ENCODE results near the gene NBEAL2.

The NBEAL2 gene

DNA sequence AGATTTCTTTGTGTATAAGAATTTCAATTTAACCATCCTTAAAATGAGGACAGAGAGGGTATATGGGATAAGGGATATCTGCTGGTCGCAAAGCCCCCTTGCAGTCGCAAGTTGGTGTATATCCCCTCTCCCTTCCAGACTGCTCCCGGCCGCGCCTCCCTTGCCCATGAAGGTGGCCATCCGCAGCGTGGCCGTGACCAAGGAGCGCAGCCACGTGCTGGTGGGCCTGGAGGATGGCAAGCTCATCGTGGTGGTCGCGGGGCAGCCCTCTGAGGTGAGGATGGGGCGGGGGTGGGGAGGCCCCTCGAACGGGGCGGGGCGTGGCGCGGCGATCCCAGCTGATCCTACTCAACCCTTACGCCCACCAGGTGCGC is 29.4 kb downstream of the NBEAL2 start:
- Histone ChIP-seq H3K4me1 (peaks cover 15 to 73% (median 58%) of the 10 kb centered on the region in 10 experiments), H3K9ac (peak overlapping the region; percentile 79 to 89 (median 87); a peak in 20 of 22 replicates), H3K9me3 (replicated peaks in 1 of 11) (no peaks in the 10 kb centered on the region), H3K36me3 (peaks cover 41 to 67% (median 59%) of the 10 kb centered on the region in 11 experiments), H4K20me1 (peaks cover 0 to 49% (median 0%) of the 10 kb centered on the region in 11 experiments; a peak in 8 of 22 replicates), H3K27me3 (no peaks in the 10 kb centered on the region), H3K4me3 (peak overlapping the region; percentile 48 to 68 (median 58); a peak in 19 of 20 replicates), H3K27ac (peak overlapping the region in 7 of 11 experiments; percentile 88 to 96 (median 94); a peak in 11 of 22 replicates), H3K4me2 (peak overlapping the region; percentile 84 to 98 (median 92))
- TF ChIP-seq Cebpa-rat (IDR thresholded peaks at IDR 0.05) = no peak

DNA sequence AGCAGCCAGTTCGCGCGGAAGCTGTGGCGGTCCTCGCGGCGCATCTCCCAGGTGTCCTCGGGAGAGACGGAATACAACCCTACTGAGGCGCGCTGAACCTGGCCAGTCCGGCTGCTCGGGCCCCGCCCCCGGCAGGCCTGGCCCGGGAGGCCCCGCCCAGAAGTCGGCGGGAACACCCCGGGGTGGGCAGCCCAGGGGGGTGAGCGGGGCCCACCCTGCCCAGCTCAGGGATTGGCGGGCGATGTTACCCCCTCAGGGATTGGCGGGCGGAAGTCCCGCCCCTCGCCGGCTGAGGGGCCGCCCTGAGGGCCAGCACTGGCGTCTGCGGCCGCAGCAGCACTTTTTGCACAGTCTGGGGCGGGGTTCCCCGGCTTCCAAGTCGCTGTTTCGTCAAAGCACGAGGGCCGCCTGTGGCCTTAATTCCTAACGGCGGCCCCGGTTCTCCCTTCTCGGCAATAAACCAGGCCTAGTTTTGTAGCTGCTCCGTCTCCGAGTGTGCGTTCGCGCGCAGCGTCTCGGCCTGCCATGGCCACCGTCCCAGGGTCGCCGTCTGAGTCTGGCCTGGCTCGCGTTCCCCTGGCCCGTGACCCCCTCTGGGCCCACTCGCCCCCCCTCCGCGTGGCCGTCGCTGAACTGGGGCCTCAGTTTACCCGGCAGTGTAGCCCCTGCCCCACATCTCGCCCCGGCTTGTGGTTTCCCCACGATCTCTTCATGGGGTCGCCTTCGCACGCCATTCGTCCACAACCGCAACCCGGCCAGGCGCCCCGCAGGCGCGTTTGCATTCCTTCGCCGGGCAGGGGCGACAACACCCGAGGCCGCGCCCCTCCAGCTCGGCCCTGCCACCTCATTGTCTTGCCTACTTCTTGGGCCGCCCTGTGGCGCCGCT is 30.0 kb downstream of the NBEAL2 start:
- Histone ChIP-seq H3K27me3 (no peaks in the 10 kb centered on the region), H3K27ac (peak overlapping the region; percentile 34 to 96 (median 92); a peak in 21 of 22 replicates), H3K36me3 (peaks cover 41 to 67% (median 59%) of the 10 kb centered on the region in 11 experiments), H3K9me3 (replicated peaks in 1 of 11) (no peaks in the 10 kb centered on the region), H3K4me3 (peak overlapping the region; percentile 48 to 68 (median 58)), H4K20me1 (peaks cover 0 to 43% (median 0%) of the 10 kb centered on the region in 11 experiments; a peak in 8 of 22 replicates), H3K4me2 (peak overlapping the region; percentile 84 to 98 (median 92)), H3K4me1 (peaks cover 15 to 79% (median 64%) of the 10 kb centered on the region in 10 experiments), H3K9ac (peak overlapping the region; percentile 79 to 89 (median 87))
- no peak for TF ChIP-seq Cebpa-rat (IDR thresholded peaks at IDR 0.05)

DNA sequence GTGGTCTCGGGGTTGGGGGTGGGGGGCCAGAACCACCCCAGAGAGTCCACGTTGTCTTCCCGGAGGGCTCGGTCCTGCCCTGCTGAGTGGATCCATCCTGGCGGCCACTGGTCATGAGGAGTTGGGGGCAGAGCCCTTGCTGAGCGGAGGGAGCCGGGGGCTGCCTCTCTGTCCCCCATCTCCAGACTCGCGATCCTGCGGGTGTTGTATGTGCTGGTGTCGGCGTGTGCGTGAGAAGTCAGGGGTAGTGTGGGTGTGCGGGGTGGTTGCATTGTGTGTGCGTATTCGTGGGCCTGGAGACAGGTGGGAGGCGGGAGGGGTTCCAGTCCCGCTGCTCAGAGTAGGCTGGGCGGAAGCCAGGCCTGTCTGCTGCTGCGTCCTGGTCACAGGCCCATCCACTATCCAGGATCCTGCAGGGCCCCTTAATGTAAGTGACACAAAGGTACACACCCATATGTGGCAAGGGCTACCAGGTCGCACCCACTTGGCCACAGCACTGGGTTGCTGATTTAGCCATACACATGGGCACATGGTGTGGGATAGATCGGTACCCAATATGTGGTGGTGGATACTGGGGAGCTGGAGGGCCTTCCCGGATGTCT is 30.7 kb downstream of the NBEAL2 start:
- Histone ChIP-seq H3K9me3 (replicated peaks in 1 of 11) (no peaks in the 10 kb centered on the region), H4K20me1 (peaks cover 0 to 36% (median 0%) of the 10 kb centered on the region in 11 experiments; a peak in 8 of 22 replicates), H3K9ac (peak overlapping the region; percentile 79 to 89 (median 87)), H3K27me3 (no peaks in the 10 kb centered on the region), H3K36me3 (peaks cover 34 to 65% (median 59%) of the 10 kb centered on the region in 11 experiments), H3K4me2 (peak overlapping the region; percentile 84 to 98 (median 92)), H3K4me3 (peak overlapping the region; percentile 48 to 68 (median 58); a peak in 19 of 20 replicates), H3K27ac (peak overlapping the region; percentile 34 to 96 (median 92); a peak in 21 of 22 replicates), H3K4me1 (peaks cover 15 to 87% (median 71%) of the 10 kb centered on the region in 10 experiments)
- TF ChIP-seq Cebpa-rat (IDR thresholded peaks at IDR 0.05) = no peak

- no peak for TF ChIP-seq Cebpa-rat (IDR thresholded peaks at IDR 0.05)
- Histone ChIP-seq H3K9me3 (replicated peaks in 1 of 11) (no peaks in the 10 kb centered on the region), H3K9ac (peak overlapping the region in 6 of 11 experiments; percentile 14 to 56 (median 34); a peak in 7 of 22 replicates), H3K36me3 (peaks cover 32 to 62% (median 56%) of the 10 kb centered on the region in 11 experiments), H3K27ac (peak overlapping the region in 8 of 11 experiments; percentile 88 to 96 (median 93); a peak in 15 of 22 replicates), H3K4me2 (peak overlapping the region in 10 of 11 experiments; percentile 9 to 98 (median 92); a peak in 20 of 22 replicates), H4K20me1 (peaks cover 0 to 29% (median 0%) of the 10 kb centered on the region in 11 experiments; a peak in 8 of 22 replicates), H3K4me3 (no peak overlapping the region), H3K4me1 (peaks cover 15 to 94% (median 78%) of the 10 kb centered on the region in 10 experiments), H3K27me3 (no peaks in the 10 kb centered on the region)
Measured at GRCh38 chr3:47010910-47011309, 31.4 kb downstream of the NBEAL2 start.

- Histone ChIP-seq H3K4me3 (no peak overlapping the region), H3K9me3 (replicated peaks in 1 of 11) (no peaks in the 10 kb centered on the region), H3K9ac (peak overlapping the region in 6 of 11 experiments; percentile 4 to 56 (median 34); a peak in 7 of 22 replicates), H3K27me3 (no peaks in the 10 kb centered on the region), H3K4me2 (peak overlapping the region in 10 of 11 experiments; percentile 9 to 98 (median 92); a peak in 18 of 22 replicates), H3K36me3 (peaks cover 31 to 62% (median 51%) of the 10 kb centered on the region in 11 experiments), H4K20me1 (peaks cover 0 to 32% (median 4%) of the 10 kb centered on the region in 11 experiments; a peak in 9 of 22 replicates), H3K4me1 (peaks cover 20 to 98% (median 83%) of the 10 kb centered on the region in 10 experiments), H3K27ac (peak overlapping the region in 8 of 11 experiments; percentile 88 to 96 (median 93); a peak in 15 of 22 replicates)
- TF ChIP-seq Cebpa-rat (IDR thresholded peaks at IDR 0.05) = no peak
Measured at GRCh38 chr3:47011371-47011770, 31.9 kb downstream of the NBEAL2 start.

DNA sequence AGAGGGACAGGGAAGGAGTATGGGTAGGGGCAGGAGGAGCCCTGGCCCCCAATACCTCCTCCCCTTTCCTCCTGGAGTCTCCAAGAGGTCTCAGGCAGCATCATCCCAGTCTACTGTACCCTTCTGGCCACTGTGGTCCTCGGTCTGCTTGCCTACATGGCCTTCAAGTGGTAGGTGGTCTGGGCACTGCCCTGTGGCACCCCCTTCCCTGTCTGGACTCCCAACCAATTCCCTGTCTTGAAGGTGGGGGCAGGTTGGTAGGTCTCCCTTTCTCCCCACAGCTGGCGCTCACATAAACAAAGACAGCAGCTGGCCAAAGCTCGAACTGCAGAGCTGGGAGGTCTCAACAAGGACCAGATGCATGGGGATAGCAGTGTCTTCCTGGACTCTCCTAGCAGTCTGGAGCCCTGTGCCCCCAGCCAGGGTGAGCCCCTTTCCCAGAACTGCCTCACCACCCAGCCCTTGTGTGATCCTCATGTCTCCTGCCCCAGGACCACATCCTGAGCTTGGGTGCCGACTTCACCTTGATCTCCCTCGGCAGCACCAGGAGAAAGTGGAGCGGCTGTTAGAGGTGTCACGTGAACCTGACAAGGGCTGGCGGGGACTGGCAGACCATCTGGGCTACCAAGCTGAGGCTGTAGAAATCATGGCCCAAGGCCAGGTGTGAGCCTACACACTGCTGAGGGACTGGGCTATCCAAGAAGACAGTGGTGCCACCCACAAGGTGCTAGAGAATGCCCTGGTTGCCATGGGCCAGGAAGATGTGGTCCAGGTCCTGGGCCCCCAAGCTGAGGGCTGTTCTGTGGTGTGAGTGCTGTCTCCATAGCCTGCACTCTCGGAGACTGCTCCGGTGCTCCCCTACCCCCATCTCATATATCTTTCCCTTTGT is 33.1 kb downstream of the NBEAL2 start:
- no peak for TF ChIP-seq Cebpa-rat (IDR thresholded peaks at IDR 0.05)
- Histone ChIP-seq H3K9ac (no peak overlapping the region; a peak in 1 of 22 replicates), H3K27ac (peak overlapping the region in 8 of 11 experiments; percentile 9 to 96 (median 32); a peak in 12 of 22 replicates)

DNA sequence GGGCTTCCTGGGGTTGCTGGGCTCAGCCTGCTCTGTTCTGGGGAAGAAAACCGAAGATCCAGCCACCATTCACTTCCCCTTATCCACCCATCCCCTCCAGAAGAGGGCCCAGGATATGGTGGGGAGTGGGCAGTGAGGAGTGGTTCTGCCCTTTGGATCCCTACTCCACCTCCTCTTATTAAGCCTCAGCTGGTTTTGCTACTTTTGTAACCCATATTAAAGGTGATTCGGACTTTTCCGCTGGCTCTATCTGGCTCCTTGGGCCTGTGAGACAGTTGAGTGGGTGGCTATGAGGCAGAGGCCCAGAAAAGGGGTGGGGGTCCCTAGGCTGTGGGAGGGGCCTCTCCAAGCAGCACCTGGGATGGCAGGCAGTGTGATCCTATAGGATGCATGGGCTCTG is 33.8 kb downstream of the NBEAL2 start:
- H3K9ac ChIP-seq = no peak overlapping the region; a peak in 1 of 22 replicates
- no peak overlapping the region for H3K4me3 ChIP-seq
- no peak for TF ChIP-seq Cebpa-rat (IDR thresholded peaks at IDR 0.05)
- peaks cover 0 to 35% (median 0%) of the 10 kb centered on the region in 11 experiments; a peak in 9 of 22 replicates for H4K20me1 ChIP-seq
- peaks cover 26 to 62% (median 43%) of the 10 kb centered on the region in 11 experiments; a peak in 20 of 22 replicates for H3K36me3 ChIP-seq
- H3K9me3 ChIP-seq (replicated peaks in 1 of 11) = no peaks in the 10 kb centered on the region
- peaks cover 39 to 100% (median 97%) of the 10 kb centered on the region in 10 experiments for H3K4me1 ChIP-seq
- no peaks in the 10 kb centered on the region for H3K27me3 ChIP-seq
- H3K27ac ChIP-seq = peak overlapping the region in 7 of 11 experiments; percentile 9 to 96 (median 33); a peak in 9 of 22 replicates
- H3K4me2 ChIP-seq = peak overlapping the region in 8 of 11 experiments; percentile 84 to 98 (median 92); a peak in 10 of 22 replicates

More for the DNA sequence above, 33.1 kb downstream of the NBEAL2 start:
- Histone ChIP-seq H3K4me3 (no peak overlapping the region), H3K9me3 (replicated peaks in 1 of 11) (no peaks in the 10 kb centered on the region), H4K20me1 (peaks cover 0 to 32% (median 6%) of the 10 kb centered on the region in 11 experiments; a peak in 10 of 22 replicates), H3K4me1 (peaks cover 32 to 99% (median 94%) of the 10 kb centered on the region in 10 experiments), H3K4me2 (peak overlapping the region in 9 of 11 experiments; percentile 84 to 98 (median 92); a peak in 15 of 22 replicates), H3K27me3 (no peaks in the 10 kb centered on the region), H3K36me3 (peaks cover 22 to 62% (median 43%) of the 10 kb centered on the region in 11 experiments; a peak in 20 of 22 replicates)
